HepG2 (cell line): ENCODE measurements around the gene CIDEA. TPM values are rescaled to one million over a fixed set of nuclear protein-coding genes. Genes with fewer than 3 reads are reported as not detected.

ENCODE experiments used
- ATF4 ChIP-seq, 2 experiments: fragments of 450-650 bp in 1 of 2; sonication (generic) in 1 of 2; formaldehyde crosslinking; IDR thresholded peaks; 2 replicates each; pipeline versions ENCODE4 v1.5.0 to v1.8.0; 2020 to 2022; ENCODE audit warnings: mild to moderate bottlenecking in 1 of 2, missing genetic modification reagents in 1 of 2
- CTCF ChIP-seq: sonication (generic); formaldehyde crosslinking; IDR thresholded peaks from 2 replicates; pipeline ENCODE4 v1.5.0; 2020; ENCODE audit warnings: mild to moderate bottlenecking, missing genetic modification reagents, moderate library complexity
- IKZF4 ChIP-seq: sonication (generic); formaldehyde crosslinking; IDR thresholded peaks from 2 replicates; pipeline ENCODE4 v1.5.1; 2020; ENCODE audit warnings: borderline replicate concordance, mild to moderate bottlenecking, low read depth, missing genetic modification reagents; ENCODE audit errors: not compliant biosample characterization
- KAT8 ChIP-seq: IDR thresholded peaks from 2 replicates; pipeline ENCODE4 v1.6.1; 2016; ENCODE audit warnings: missing genetic modification reagents, missing compliant biosample characterization
- KDM2A ChIP-seq: sonication (generic); formaldehyde crosslinking; IDR thresholded peaks from 2 replicates; pipeline ENCODE4 v1.4.0; 2020; ENCODE audit warnings: low read depth, missing genetic modification reagents, borderline replicate concordance
- MLLT10 ChIP-seq: sonication (generic); formaldehyde crosslinking; IDR thresholded peaks from 2 replicates; pipeline ENCODE4 v1.4.0; 2020; ENCODE audit warnings: missing genetic modification reagents
- NR0B2 ChIP-seq: sonication (generic); formaldehyde crosslinking; IDR thresholded peaks from 2 replicates; pipeline ENCODE4 v1.4.0; 2020; ENCODE audit warnings: mild to moderate bottlenecking, missing genetic modification reagents
- NR2F6 ChIP-seq, 2 experiments: IDR thresholded peaks; 2 replicates each; pipeline ENCODE4 v1.6.1; 2016; ENCODE audit warnings: antibody characterized with exemption in 1 of 2, mild to moderate bottlenecking in 1 of 2
- SMAD3 ChIP-seq: sonication (generic); formaldehyde crosslinking; IDR thresholded peaks from 2 replicates; pipeline ENCODE4 v1.4.0; 2020; ENCODE audit warnings: missing genetic modification reagents
- SMC3 ChIP-seq: IDR thresholded peaks from 2 replicates; pipeline ENCODE4 v1.6.1; 2011; ENCODE audit warnings: low read length, improper control_type of control experiment
- USF2 ChIP-seq, 2 experiments: sonication (generic) in 1 of 2; formaldehyde crosslinking in 1 of 2; IDR thresholded peaks; 2 replicates each; pipeline versions ENCODE4 v1.5.1 to v1.6.1; 2011 to 2020; ENCODE audit warnings: borderline replicate concordance in 1 of 2, low read depth in 1 of 2, low read length in 1 of 2, mild to moderate bottlenecking in 1 of 2, missing genetic modification reagents in 1 of 2, moderate library complexity in 1 of 2
- ZNF235 ChIP-seq: sonication (generic); formaldehyde crosslinking; IDR thresholded peaks from 2 replicates; pipeline ENCODE4 v1.8.1; 2023; ENCODE audit warnings: mild to moderate bottlenecking, missing genetic modification reagents, borderline replicate concordance
- ZNF44 ChIP-seq: sonication (generic); formaldehyde crosslinking; IDR thresholded peaks from 2 replicates; pipeline ENCODE4 v1.5.1; 2020; ENCODE audit warnings: mild to moderate bottlenecking, missing genetic modification reagents
- ZNF558 ChIP-seq: sonication (generic); formaldehyde crosslinking; IDR thresholded peaks from 2 replicates; pipeline ENCODE4 v1.9.0; 2022; ENCODE audit warnings: mild to moderate bottlenecking, missing genetic modification reagents, borderline replicate concordance
- ZNF564 ChIP-seq: sonication (generic); formaldehyde crosslinking; IDR thresholded peaks from 2 replicates; pipeline ENCODE4 v1.8.1; 2023; ENCODE audit warnings: mild to moderate bottlenecking, missing genetic modification reagents
- ZNF572 ChIP-seq: sonication (generic); formaldehyde crosslinking; IDR thresholded peaks from 2 replicates; pipeline ENCODE4 v1.5.1; 2020; ENCODE audit warnings: mild to moderate bottlenecking, missing genetic modification reagents
- ZNF614 ChIP-seq: IDR thresholded peaks from 2 replicates; pipeline ENCODE4 v1.6.1; 2018; ENCODE audit warnings: missing biosample characterization, missing genetic modification reagents, inconsistent platforms, borderline replicate concordance
- ZNF740 ChIP-seq: sonication (generic); formaldehyde crosslinking; IDR thresholded peaks from 2 replicates; pipeline ENCODE4 v1.4.0; 2020; ENCODE audit warnings: missing genetic modification reagents
- ZNF800 ChIP-seq: sonication (generic); formaldehyde crosslinking; IDR thresholded peaks from 2 replicates; pipeline ENCODE4 v1.4.0; 2020; ENCODE audit warnings: missing genetic modification reagents
- ZSCAN25 ChIP-seq: sonication (generic); formaldehyde crosslinking; IDR thresholded peaks from 2 replicates; pipeline ENCODE4 v1.8.0; 2022; ENCODE audit warnings: mild to moderate bottlenecking, missing genetic modification reagents
- polyA plus RNA-seq, 8 experiments: library from polyadenylated mRNA; depleted of rRNA in 3 of 8; stranded (reverse) in 7 of 8; unstranded in 1 of 8; fragments of >200 nt; fragmentation: Illumina TruSeq in 4 of 8; extraction: Trizol in 4 of 8; gene quantifications; 2 replicates each; pipeline versions ENCODE4 v1.2.1 to v1.2.3, GENCODE V29; 2011 to 2016; ENCODE audit warnings: low read depth in 4 of 8, missing spikeins in 1 of 8, mixed read lengths in 1 of 8; ENCODE audit not compliant: insufficient read depth in 1 of 8
- total RNA-seq, 5 experiments: library from RNA; depleted of rRNA; stranded (reverse); fragments of >200 nt; fragmentation: Illumina TruSeq; extraction: Trizol; gene quantifications; 2 replicates each; pipeline ENCODE4 v1.2.3, GENCODE V29; 2016; ENCODE audit warnings: low read depth in 1 of 5

CIDEA gene
- total and polyA plus RNA-seq, 2 of the 13 experiments (the other 11 are each of a cell fraction or from before 2014, with no cell fraction given): not detected

- TF ChIP-seq ATF4 (CRISPR knock-in tag; IDR thresholded peaks at IDR 0.05): no peak
- TF ChIP-seq ZNF800: no peak
- TF ChIP-seq ZNF740 (CRISPR knock-in tag): no peak
- no peak for TF ChIP-seq USF2 (IDR thresholded peaks at IDR 0.05; ENCODE audit: low read depth, low read length)
- no peak for TF ChIP-seq USF2 (CRISPR knock-in tag; IDR thresholded peaks at IDR 0.05; ENCODE audit: borderline replicate concordance)
- no peak for TF ChIP-seq ZNF614 (CRISPR knock-in tag)
- TF ChIP-seq SMC3: peak; percentile 14; the same call in 1 of the 2 replicates
- TF ChIP-seq NR0B2 (CRISPR knock-in tag): no peak
- no peak for TF ChIP-seq ZNF44
- TF ChIP-seq ZNF564 (CRISPR knock-in tag): no peak
- no peak for TF ChIP-seq KAT8 (CRISPR knock-in tag)
- TF ChIP-seq IKZF4: peak; percentile 44
- no peak for TF ChIP-seq ZNF558 (CRISPR knock-in tag)
- TF ChIP-seq ZNF572: no peak
- TF ChIP-seq ZSCAN25 (CRISPR knock-in tag): no peak
- TF ChIP-seq CTCF (CRISPR knock-in tag): peak; percentile 96
- TF ChIP-seq SMAD3 (CRISPR knock-in tag): no peak
- no peak for TF ChIP-seq ZNF235
- peak; percentile 57; the same call in 1 of the 2 replicates for TF ChIP-seq KDM2A (CRISPR knock-in tag)
- no peak for TF ChIP-seq NR2F6 (IDR thresholded peaks at IDR 0.05)
- peak; percentile 23; the same call in 1 of the 2 replicates for TF ChIP-seq NR2F6 (CRISPR knock-in tag; IDR thresholded peaks at IDR 0.05)
- TF ChIP-seq MLLT10 (CRISPR knock-in tag): no peak
Measured at GRCh38 chr18:12236934-12237832, 17.0 kb upstream of the CIDEA start (continued).
